Measurements from ENCODE around the gene GPR153.

GPR153 gene

DNA sequence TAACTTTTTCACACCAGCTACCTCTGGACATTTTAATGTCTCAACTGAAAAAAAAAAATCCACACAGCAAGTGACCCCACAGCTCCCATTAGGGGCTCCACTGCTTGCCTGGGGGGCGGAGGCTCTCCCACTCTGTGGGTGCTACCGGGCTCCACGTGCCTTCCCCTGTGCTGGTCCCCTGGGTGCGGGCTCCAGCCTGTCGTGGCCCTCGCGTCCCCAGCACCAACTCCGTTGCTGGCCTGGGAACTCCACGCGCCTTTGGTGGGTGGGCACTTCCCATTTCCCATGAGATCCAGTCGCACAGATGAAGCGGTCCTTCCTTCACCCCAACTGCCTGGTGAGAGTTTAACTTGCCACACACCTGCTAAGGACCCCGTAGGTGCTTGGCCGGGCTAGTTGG, 27.1 kb upstream of the GPR153 start:
- no peak for DNase-seq (ENCODE audit: low read depth, low spot score)
- no peak overlapping the region for H3K4me3 ChIP-seq (ENCODE audit: low read length)

DNA sequence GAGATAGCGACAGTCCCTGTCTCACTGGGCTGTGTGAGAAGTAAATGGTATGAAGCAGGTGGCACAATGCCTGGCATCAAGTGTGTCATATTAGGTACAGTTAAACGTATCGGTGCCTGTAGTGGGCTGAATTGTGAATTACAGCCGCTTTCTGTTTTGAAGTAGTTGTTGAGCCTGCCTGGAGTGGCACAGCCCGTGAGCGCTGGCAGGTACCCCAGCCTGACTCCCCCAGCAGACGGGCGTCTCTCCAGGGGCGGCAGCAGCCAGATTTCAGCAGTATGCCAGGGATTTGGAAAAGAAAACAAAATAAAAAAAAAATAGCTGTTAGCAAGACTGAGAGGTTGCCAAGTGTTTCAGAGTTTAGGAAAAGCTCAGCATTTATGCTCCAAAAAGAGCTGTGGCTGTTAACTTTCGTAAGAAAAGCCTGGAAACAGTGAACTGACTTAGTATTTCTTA, 26.6 kb upstream of the GPR153 start:
- no peak overlapping the region for H3K4me3 ChIP-seq (ENCODE audit: low read length)
- DNase-seq (ENCODE audit: low read depth, low spot score), result no peak

DNA sequence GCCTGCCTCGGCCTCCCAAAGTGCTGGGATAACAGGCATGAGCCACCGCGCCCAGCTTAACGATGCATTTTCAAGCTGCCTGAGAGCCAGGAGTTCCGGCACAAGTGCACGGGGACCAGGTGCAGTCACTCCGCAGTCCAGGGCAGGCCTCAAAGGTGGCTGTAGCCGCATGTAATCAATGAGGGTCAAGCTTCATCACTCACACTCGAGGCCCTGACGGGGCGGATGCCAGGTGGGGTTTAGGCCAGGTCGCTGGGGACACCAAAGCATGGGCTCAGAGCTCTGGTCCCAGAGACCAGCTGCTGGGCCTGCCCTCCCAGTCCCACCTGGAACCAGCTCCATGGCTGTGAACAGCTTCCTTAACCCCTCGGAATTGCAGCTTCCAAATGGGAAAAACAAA, 26.1 kb upstream of the GPR153 start:
- H3K4me3 ChIP-seq (ENCODE audit: low read length), result no peak overlapping the region
- DNase-seq (ENCODE audit: low read depth, low spot score), result no peak

DNA sequence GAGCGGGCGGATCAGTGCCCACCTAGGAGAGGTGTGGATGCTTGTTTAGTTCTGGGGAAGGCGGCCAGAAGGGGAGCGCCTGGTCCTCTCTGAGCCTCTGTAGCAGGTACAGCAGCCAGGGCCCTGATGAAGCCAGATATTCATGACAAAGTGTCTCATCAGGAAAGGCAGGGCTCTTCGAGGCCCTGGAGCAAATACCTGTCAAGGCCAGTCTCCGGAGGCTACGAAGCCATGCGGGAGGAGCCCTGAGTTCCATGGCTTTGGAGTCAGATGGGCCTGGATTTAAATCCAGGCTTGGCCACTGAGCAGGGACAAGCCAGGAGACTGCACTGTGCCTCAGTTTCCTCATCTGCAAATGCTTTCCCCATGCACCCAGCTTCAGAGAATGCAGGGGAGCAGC, 25.4 kb upstream of the GPR153 start:
- no peak for DNase-seq (ENCODE audit: low read depth, low spot score)
- no peak overlapping the region for H3K4me3 ChIP-seq (ENCODE audit: low read length)

DNA sequence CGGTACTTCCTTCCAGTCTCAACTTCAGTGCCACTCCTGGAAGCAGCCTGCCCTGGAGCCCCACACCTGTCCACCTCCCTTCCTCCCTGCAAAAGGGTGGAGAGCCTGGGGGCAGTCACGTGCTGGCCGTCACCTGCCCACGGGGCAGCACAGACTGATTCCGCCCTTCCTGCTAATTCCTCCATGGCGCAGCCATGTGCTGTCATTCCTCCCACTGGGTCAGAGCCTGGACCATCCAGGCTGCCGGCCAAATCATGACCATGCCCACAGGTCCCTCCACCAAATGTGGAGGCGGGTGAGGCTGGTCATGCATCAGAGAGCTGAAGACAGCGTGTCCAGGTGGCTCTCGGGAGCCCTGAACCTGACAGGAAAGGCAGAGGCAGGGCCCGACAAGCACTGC, 24.4 kb upstream of the GPR153 start:
- DNase-seq (ENCODE audit: low read depth, low spot score), result no peak
- no peak overlapping the region for H3K4me3 ChIP-seq (ENCODE audit: low read length)

DNA sequence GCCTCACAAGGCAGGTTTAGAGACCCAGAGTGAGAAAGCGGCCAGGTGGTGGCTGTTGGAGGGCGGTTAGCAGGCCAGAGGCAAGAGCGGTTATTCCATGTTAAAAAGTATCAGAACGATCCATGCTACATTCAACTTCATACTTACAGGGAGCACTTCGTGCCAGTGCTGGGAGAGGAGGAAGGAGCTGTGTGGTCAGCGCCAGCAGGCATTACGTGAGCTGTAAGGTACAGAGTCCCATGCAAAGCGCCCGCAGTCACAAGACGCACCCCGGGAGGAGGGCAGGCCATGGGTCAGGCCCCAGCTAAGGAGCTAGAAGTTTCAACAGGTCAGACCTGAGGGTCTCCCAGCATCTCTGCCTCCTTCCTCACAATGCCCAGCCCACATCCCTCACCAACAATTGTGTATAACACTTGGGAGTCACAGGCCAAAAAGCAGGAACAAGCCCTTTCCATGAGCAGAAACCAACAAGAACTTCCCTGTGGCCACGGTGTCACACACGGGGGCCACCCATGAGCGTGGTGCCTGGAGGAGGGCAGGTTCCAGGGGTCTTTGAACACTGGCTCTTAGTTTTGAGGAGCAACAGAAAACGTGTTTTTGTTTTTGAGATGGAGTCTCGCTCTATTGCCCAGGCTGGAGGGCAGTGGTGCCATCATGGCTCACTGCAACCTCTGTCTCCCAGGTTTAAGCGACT, 21.8 kb upstream of the GPR153 start:
- no peak for DNase-seq (ENCODE audit: low read depth, low spot score)
- no peak overlapping the region for H3K4me3 ChIP-seq (ENCODE audit: low read length)

DNA sequence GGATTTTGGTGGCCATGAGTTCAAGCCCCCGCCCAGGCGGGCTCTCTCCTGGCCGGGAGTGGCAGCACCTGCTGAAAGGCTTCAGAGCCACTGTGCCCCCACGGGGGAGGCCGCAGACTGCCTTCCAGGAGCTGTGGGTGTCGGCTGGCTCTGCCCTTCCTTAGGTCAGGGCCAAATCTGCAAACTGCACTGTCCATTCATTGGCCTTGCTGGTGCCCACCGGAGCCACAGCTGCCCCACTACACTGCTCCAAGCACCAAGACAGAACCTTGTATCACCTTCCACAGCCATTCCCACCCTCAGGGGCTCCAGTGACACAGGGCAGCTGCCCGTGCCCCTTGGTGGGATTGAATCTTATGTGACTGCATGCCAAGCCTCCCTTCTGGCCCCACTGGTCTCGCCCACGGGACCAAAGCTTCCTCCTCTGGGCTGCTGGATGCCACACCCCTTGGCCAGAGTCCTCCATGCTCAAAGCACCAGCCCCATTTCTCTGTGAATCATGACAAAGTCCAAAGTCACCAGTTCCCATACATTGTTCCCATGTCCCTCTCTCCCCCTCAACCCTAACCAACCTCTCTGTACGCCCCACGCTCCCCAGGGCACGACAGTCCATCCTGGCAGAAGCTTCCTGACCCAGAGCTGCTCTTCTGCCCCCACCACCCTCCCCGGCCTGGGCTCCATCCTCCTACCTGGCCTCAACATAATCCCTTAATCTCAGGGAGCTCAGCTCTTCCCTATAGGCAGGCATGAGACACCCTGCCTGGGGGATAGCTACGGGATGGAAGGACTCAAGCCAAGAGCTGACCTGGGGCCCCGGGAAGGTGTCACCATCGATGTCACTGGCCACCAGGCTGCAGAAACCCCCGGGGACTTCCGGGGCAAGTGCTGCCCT, 20.9 kb upstream of the GPR153 start:
- DNase-seq (ENCODE audit: low read depth, low spot score), result no peak
- H3K4me3 ChIP-seq (ENCODE audit: low read length), result no peak overlapping the region

DNA sequence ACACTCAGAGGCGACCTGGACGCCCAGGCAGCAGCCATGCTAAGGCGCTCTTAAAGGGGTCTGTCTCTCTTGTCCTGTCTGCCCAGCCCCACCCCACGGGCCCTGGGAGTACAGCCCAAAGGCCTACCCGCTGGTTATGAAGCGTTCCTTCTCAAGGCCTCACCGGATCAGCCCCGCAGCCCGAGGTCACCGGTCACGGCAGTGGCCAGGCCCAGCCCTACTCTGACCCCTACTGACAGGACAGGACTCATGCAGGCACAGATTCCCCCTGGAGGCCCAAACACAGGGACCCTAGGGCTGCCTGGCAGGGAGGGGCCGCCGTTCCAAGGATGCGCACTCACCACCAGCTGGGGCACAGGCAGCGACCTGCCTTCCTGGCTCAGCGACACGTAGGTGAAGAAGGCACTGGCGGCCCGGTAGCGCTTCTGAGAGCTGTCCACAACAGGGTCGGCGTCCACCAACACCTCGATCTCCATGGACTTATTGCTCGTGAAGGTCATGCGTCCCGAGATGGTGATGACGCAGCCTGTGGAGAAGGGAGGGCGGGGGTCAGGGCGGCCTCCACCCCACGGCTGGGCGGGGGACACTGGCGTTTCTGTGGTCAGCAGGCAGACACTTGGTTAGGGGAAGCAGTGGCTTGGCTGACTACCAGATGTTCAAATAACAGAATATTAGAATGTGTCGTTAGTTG, 20.0 kb upstream of the GPR153 start:
- no peak overlapping the region for H3K4me3 ChIP-seq (ENCODE audit: low read length)
- no peak for DNase-seq (ENCODE audit: low read depth, low spot score)

DNA sequence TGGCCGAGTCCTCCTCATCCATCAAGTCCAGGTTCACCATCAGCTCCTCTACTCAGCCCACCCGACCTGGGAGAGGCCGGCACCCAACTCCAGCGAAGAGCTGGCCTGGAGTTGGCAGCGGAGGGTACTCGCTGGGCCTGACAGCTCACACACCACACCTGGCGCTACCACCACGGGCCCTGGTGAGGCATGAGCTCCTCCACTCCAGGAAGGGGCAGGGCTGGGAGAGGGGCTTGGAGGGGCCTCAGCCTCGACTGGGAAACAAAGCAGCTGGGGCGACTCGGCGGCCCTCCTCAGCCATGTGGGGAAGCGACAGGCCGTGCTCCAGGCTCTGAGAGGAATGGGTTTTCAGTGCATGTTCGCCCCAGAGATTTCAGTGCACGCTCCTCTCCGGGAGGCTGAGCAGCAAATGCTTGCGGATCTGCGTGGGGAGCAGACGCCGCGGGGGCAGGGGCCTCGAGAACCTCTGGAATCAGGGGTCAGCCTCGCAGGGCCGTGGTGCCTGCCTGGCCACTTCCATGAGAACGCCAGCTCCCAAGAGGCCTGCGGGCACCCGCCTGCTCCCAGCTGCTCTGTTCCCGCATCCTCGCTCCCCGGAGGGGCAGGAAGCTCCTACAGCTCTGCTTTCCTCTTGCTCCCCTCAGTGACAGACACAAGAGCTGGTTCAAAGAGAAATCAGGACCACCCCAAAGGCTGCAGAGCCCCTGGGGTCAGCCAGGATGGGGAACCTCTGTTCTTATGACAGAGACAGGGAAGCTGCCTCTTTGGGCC, 18.9 kb upstream of the GPR153 start:
- H3K4me3 ChIP-seq (ENCODE audit: low read length), result no peak overlapping the region
- DNase-seq (ENCODE audit: low read depth, low spot score), result no peak

DNA sequence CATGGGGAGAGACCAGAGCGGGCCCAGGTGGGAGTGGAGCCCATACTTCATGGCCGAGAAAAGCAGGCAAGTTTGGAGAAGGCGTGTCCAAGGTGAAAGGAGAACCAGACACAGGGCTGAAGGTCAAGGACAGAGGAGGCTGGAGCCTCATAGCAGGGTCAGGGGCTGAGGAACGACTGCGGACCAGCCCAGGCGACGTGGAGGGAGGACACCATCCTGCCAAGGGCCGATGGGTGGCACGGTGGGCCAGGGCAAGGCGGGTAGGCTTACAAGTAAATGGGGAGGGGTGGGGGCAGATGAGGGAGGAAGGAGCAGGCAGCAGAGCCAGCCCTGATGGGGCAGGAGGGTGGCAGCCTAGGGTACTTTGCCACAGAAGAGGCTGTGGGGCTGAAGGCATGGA, 18.2 kb upstream of the GPR153 start:
- no peak overlapping the region for H3K4me3 ChIP-seq (ENCODE audit: low read length)
- DNase-seq (ENCODE audit: low read depth, low spot score), result no peak

DNA sequence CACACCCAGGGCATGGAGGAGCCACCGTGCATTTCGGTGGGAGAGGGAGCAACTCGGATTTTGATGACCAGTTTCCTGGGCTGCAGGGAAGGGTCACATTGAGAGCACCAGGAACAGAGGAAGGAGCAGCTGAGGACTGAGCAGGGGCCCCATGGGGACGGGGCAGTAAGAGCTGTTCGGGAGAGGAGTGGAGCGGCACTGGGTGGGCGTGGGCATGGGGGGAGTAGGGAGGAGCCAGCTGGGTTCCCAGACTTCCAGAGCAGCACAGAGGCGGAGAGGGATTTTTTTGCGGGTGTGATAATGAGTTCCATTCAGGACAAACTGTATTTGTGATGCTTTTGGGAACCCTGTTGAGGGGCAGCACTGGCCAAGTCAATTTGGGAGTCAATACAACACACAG, 17.4 kb upstream of the GPR153 start:
- no peak for DNase-seq (ENCODE audit: low read depth, low spot score)
- H3K4me3 ChIP-seq (ENCODE audit: low read length), result no peak overlapping the region

DNA sequence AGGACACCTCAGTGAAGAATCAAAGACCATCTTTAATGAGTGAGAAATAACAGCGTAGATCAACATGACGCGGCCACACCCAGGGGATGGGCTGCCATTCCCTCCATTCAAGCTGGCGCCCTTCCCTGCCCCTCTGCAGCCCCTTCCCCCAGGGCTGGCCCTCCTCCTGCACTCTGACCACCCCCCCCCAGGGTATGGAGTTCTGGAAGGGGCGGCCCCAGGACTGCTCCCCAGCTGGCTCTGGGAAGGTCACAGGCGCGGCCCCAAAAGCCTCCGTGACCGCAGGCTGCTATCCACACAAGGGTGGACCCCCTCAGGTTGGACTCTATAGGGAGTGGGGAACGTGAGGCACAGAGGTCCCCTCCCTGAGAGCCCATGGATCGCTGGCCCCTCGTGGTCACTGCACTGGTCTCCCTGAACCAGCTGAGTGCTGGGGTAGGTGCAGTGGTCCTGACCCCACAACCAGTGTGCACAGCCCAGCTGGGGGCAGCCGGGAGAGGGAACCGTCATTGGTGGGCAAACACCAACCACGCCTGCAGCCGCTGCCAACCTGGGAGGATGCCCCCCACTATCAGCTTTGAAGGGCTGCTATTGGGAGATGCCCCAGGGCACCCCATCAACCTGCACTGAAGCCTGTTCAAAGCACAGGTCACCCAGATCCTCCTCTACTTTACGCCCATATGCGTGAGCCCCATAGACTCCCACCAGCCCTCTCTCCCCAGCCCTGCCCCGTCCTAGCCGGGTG, 16.1 kb upstream of the GPR153 start:
- no peak for DNase-seq (ENCODE audit: low read depth, low spot score)

DNA sequence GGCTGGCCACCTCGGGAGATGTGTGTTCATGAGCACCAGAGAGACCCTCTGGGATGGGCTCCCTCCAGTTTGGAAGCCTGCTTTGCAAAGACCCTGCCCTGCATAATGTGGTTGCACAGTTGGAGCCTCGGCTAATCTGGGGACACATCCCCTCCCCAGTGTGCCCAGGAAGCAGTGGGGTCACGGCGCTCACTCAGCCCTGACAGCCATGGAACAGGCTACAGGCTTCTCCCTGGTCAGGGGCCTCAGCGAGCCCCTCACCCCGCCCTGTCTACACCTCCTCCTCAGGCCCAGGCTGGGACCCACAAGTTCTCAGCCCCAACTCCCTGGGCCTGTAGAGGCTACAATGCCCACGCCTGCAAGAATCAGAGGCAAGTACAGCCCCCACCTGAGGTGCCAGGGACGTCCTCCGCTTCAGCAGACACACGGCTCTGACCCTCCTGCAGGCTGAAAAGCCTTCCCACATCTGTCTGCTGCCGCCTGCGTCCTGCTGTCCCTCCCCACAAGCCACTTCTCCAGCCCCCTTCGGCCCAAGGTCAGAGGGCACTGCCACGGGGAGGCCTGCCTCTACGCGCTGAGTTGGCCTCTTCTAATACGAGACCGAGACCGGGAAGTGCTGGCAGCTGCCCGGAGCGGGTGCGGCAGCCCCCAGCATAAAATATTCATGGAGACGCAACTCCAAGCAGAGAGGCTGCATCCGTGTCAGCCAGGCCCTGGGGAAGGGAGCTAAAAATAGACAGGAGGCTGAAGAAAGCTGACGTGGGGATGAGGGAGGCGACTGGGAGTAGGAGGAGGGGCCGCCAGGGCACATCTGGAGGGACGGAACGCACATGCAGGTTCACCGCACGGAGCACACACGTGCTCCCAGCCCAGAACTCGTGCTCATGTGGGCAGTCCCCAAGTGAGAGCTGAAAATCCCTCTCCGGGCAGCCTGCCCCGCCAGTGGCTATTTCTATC, 15.2 kb upstream of the GPR153 start:
- no peak overlapping the region for H3K4me3 ChIP-seq (ENCODE audit: low read length)
- no peak for DNase-seq (ENCODE audit: low read depth, low spot score)

More for the DNA sequence above, 16.1 kb upstream of the GPR153 start:
- H3K4me3 ChIP-seq (ENCODE audit: low read length), result no peak overlapping the region

DNA sequence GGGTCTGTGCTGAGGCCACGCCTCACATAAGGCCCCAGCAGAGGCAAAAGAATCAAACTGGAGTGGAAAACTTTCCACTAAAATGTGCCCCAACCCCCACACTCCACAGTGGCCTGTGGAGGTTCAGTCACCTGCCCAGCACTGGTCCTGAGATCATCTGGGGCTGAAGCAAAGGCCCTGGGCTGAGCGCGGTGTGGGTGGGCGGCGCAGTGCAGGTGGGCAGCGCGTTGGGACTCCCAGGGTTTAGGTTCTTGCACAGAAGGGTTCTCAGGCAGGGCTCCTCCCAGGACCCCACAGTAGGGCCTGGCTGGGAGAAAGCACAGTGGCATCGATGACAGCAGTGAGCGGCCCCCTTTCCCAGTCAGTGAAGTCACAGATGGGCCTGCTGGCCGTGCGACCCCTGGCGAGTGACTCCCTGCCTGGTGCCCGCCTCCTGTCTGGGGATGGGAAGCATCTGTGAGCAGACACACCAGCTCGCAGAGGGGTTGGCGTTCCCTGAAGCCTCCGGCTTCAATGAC, 13.8 kb upstream of the GPR153 start:
- no peak overlapping the region for H3K4me3 ChIP-seq (ENCODE audit: low read length)
- no peak for DNase-seq (ENCODE audit: low read depth, low spot score)

DNA sequence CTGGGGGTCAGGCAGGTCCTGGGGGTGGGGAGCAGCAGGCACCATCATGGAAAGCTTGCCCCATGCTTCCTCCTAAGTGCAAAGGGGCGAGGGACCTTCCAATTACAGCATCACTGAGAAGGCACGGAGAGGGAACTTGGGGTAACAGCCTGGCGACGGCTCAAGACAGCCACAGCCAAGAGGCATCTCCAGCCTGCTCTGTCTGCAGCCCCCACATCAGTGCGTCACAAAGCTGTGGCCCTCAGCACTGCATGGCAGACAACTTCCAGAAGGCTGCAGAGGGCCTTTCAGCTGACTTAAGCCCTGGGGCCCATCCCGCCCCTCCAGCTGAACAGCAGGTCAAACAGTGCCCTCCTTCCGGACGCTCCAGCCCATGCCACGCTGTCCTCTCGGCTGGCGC, 13.2 kb upstream of the GPR153 start:
- no peak overlapping the region for H3K4me3 ChIP-seq (ENCODE audit: low read length)
- no peak for DNase-seq (ENCODE audit: low read depth, low spot score)

DNA sequence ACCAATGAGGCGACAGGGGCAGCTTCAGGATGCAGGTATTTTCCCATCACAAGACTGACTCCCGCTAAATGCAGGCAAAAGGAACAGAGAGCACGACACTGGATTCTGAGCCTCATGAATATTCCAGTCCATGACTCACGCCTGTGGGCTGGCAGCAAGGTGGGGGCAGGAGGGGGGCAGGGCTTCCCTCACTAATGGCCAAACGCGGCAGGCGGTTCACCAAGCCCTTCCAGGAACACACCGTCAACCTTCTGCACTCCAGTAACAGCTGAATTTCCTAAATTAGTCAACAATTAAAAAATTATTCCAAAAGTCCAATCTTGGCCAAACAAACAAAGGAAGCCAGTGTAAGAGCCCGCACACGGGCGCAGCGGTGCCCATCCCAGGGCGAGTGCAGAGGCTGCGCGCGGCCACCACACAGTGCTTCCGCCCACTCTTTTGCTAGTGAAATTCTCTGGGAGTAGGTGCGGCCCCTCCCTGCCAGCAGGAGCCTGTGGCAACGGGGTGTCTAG, 12.5 kb upstream of the GPR153 start:
- DNase-seq (ENCODE audit: low read depth, low spot score), result no peak
- H3K4me3 ChIP-seq (ENCODE audit: low read length), result no peak overlapping the region

DNA sequence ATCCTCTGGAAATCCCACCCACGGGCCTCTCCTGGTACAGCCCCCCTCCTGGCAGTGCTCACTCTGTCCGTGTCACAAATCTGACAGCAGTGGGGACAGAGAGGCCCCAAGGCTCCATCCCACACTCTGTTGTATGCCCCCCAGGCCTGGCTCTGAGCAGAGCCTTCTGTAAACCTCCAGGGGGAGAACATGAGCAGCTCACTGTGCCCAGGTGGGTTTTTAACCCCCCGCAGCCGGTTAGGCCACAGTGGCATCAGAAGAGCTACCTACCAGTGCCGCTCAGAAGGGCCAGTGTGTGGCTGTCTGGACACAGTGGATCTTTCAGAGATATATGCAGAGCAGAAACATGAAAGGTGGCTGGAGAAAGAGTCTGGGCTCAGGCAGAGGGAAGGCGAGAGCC, 12.0 kb upstream of the GPR153 start:
- no peak for DNase-seq (ENCODE audit: low read depth, low spot score)
- H3K4me3 ChIP-seq (ENCODE audit: low read length), result no peak overlapping the region
